Renal cortex interstitium (tissue), 11 donors: ENCODE data around the gene HOXA2. TPM values are rescaled to one million over a fixed set of nuclear protein-coding genes. Genes with fewer than 3 reads are reported as not detected.

Source experiments
- DNase-seq, 11 donors: peaks; one replicate each; pipeline ENCODE4 v3.0.0-alpha.2; 2013; ENCODE audit warnings: low read depth in 9 of 11, low spot score in 4 of 11; ENCODE audit errors: extremely low read depth in 1 of 11
- polyA plus RNA-seq, 3 donors: library from polyadenylated mRNA; unstranded; fragments of 120-200 nt; gene quantifications; one replicate each; pipeline ENCODE4 v1.2.1, GENCODE V29; 2013; ENCODE audit not compliant: insufficient read length in 3 of 3

HOXA2 gene
- polyA plus RNA-seq, 3 donors: 10.8 to 11.1 (median 10.8) TPM

DNA sequence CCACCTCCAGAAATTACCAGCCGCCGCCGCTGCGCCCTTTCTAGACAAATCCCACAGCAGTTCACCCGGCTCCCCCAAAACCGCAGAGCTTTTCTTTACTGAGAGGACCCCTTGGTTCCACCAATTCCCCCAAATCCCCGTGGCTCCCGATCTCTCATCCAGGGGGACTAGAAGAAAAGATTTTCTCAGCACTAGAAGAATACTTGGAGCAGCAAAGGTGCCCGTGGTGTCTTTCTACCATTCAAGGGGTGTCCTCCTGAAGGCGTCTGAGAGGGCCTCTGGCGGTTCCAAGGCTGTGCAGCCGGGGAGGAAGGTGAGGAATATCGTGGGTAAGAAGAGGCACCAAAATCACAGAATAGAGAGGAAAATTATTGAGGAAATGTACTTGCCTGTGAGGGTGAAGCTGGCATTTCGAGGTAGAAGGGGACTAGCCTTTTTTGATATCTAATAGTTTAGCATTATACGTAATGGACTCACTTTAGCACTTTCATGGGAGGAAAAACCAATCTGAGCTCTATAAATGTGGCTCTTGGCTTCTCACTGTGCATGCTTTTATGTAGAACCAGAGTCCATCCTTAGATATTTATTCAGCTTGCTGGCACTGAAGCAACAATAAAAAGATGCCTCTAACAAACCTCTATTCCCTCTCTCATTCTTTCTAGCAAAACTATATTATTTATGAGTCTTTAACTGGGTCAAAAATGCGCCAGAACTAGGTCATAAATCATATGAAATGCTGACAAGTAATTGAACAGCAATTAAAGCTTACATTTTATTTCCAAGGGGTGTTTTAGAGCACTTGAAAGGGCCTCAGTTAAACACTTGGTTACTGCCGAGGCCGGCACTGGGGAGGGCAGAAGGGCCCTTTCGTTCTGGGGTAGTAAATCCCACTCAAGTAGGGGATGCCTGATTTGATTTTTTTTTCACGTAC, 13.8 kb upstream of the HOXA2 start:
- no peak for DNase-seq

DNA sequence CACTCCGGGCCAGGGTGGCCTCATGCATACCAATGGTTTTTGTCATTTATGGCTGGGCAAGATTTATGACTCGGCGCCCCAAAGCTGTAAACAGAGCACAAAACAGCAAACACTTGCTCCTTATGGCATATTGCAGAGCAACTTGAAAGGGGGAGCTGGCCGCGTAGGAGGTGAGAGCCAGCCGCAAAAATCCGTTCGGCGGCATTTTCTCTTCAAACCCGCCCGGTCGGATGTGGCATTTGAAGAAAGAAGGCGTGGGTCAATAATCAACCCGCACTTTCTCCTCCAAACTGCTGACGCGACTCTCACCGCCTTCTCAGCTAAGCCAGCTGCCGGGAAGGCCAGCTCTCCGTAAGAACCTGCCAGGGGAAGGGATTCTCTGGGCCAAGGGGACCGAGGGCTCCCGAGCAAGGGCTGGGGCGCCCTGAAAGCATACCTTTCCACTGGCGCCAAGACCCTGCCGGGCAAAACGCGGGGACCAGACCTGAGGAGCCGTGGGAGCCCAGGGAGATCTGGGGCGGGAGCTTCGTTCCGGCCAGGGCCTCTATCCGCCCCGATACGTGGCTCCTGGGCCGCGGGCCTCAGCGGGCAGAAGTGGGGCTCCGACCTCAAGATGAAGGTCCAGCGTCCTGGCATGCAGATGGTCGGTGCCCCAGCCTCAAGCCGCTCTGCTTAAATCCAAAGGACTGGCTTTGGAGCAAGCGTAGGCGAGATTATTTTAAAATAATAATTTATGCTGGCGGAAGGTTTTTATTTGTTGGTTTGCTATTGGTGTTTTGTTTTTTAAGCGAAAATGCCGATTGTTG, 12.9 kb upstream of the HOXA2 start:
- peak in 5 of 11 donors; percentile 80 to 93 (median 89) for DNase-seq

DNA sequence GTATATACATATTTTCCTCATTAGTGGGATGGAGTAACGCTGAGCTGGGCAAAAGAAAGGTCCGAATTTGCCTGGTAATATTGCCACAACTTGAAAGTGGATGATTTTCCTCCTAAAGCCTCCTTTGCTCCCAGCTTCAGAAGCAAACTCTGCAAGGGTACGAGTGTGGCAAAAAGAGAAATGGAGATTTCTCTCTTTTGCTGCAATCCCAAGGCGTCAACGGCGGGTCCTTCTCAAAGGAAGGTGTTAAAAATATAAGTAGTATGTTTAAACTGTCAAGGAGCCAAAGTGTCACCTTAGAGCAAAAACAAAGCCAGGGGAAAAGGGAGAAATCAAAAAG, 12.4 kb upstream of the HOXA2 start:
- DNase-seq: no peak

DNA sequence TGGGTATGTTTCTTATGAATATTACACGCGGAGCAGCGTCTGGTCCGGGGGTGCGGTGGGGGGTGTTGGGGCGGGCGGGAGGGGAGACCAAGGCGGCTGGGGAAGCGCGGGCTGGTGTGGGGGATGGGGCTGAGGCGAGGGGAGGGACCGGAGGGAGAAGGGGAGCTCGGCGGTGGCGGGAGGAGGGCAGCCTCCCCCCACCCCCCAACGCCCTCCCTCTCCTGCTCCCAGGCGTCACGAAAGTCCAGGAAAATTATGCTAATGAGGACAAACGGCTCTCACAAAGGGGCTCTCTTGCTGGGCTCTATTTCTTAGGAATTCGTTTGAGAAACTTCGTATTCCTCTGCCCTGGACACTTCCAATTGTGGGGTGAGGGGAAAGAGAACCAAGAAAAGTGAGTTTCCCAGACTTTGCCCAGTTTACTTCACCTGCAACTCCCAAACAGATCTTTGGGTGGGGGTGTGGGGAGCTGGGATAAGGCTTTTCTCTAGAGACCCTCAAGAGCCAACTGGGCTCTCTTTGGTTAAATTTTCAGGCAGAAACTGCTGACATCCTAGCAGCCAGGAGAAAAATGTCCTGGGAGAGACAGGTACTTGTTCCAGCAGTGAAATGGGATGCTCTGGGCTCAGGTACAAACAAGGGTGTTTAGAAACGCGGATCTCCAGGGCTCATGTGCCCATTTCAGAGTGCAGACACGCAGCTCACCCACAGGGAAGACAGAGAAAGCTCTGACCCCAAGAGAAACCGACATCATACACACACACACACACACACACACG, 11.7 kb upstream of the HOXA2 start:
- DNase-seq: peak in 1 of 11 donors; percentile 79

DNA sequence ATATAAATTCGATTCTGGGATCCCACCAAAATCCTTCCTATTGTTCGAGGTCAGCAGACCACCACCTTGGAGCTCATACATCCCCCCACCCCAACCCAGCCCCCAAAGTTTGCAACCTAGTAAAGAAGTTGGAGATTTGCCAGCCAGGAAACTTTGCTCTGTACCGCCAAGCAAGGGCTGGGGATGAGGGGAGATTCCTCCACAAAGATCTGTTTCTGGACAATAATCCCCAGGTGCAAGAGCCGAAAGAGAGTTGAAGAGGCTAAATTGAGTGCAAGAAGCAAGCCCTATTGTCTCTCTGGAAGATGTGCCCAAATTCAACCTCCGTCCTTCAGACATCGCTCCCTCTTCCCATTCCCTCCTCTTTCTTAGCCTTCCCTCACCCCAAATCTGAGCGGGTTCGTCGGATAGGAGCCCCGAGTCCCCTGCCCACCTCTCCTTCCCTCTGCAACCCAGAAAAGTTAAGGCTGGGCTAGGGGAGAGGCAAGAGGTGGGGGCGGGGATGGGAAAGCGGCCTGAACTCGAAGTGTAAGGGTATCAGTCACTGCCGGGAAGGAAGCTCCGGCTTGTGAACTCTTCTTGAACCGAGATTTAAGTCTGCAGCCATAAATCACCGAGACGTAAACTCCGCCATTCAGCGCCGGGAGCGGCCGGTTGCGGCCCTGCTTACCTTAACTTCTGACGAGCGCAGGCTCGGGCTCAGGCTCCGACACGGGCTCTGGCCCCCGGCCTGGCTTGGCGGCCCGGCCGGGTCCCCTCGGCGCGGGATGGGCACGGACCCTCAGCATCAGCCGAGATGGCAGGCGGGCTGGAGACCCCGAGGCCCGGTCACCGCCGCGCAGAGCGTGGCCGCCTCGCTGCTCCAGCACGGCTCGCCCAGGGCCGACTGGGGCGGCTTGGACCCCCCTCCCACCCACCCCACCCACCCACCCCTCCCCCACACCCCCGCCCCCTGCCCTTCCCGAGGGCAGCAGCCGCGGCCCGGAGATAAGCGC, 10.8 kb upstream of the HOXA2 start:
- peak in 7 of 11 donors; percentile 86 to 95 (median 91) for DNase-seq

DNA sequence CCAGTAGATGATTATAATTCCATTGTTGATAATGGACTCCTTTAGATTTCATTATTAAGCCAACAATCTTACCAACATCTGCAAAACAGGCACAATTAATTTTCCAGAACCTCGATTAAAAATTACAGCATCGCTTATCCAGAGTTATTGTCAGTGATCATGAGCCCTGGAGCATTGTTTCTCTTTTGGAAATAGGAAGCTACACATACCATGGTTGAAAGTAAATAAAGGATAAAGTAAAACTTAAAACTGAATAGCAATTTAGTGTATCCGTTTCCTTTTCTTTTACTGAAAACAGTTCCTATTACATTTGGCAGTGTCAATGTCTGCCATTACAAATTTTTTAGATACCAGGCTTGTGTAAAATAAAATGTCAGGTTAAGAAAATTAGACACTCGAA, 9.9 kb upstream of the HOXA2 start:
- no peak for DNase-seq

DNA sequence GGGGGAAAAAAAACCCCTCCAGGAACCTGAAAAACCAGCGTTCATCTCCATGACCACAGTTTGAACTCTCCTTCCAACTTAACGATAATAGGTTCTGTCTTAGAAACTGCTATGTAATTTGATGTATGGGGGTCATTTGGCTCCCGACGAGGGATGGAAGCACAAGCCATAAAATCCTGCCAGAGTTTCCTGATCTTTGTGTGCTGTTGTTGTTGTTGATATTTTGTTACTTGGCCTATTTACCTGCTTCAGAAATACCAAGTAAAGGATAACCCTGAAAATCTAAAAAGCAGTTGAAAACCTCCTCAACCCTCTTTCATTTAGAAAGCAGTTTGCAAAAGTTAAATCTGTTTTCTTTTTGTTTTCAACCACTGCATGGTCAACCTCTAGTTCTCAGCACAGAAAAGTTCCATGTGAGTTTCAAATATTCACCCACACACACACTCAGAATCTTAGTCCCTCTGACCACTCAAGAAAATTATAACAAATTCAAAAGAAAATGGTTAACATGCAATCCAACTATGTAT, 9.3 kb upstream of the HOXA2 start:
- no peak for DNase-seq

DNA sequence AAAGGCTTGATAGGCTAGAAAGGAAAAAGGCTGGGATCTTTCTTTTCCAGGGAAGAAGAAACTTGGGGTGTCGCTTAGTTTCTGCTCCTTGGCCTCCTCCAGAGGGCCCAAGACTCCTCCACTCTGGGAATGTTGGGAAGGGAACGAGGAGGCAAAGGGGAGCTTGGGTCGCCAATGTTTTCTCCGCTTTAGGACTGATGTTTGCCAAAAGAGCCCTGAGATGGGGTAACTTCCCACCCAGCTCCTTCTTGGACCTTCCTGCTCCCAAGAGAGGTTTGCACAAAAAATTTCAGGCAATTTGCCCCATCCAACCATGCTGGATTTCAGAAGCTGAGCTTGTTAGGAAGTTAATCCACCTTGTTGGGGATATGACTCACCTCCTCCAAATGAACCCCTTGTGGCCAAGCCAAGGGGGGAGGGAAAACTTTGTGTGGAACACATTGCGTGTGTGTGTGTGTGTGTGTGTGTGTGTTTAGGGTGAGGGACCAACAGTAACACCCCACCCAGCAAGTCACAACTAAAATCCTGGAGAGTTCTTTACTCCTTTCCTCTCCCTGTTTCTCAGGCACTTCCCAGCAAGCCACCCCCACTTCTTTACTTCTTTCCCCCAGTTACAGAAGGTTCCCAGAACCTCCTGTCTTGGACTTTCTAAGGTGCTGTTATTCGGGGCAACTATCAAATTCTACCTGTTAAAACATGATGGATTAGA, 8.7 kb upstream of the HOXA2 start:
- no peak for DNase-seq

DNA sequence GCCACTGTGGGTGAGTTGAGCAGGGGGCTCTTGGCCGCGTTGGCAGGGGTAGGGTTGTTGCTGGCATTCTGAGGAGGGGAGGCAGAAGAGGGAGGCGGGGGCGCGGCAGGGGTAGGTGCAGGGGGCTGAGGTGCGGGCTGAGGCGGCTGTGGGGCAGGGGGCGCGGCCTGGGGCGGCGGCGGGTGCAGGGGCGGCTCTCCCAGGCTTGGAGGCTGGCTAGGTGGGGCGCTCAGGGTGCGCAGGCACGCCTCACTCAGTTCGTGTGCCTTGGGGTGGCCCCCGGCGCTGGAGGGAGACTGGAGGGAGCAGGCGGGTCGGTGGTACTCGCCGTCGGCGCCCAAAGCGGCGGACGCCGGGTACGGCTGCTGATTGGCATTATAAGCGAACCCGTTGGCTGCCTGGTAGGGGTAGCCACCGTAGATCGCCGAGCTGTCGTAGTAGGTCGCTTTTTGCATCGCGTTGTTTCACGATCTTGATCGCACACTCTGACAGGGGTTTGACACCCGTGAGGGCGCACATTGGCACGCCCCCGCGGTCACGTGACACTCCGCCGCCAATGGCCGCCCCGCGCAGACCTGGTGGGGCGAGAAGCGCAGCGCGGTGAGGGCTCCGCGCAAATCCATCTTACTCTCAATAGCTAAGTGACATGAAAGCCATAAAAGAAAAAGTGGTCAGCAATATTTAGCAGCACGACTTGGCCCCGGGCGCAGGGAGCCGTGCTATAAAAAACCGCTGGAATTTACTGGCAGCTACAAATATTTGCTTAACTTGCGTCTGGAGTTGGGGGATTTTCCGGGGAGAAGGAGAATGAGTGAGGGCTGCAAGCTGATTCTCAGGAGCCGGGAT, 7.9 kb upstream of the HOXA2 start:
- DNase-seq: peak in 1 of 11 donors; percentile 77

DNA sequence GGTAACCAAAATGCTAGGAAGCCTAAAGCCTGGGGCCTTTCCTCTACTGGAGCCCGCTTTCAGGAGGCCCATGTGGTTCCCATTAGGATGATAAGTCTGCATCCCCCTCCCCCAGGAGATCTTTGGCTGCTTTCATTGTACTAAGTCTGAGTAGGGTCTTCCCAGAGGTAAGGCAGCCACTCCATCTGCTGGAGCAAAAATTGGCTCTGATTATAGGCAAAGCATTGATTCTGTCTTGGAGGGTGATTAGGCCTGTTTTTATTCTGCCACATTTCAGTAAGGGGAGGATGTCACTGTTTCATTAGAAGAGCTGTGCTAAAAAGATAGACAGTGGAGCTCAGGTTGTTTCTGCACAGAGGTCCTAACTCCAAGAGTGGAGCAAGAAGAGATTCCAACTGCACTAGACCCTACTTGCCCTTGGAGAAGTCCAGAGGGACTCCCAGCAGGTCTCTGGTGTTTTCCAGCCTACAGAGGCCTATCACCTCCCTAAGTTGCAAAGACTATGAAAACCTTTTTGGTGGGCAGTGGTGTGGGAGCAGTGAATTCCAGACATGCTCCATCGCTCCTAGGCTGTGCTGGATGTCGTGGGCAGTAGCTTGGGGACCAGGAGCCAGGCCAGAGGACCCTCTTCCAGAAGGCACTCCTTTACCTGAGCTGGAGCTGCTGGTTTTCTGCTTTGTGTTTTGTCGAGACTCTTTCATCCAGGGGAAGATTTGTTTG, 7.1 kb upstream of the HOXA2 start:
- no peak for DNase-seq

DNA sequence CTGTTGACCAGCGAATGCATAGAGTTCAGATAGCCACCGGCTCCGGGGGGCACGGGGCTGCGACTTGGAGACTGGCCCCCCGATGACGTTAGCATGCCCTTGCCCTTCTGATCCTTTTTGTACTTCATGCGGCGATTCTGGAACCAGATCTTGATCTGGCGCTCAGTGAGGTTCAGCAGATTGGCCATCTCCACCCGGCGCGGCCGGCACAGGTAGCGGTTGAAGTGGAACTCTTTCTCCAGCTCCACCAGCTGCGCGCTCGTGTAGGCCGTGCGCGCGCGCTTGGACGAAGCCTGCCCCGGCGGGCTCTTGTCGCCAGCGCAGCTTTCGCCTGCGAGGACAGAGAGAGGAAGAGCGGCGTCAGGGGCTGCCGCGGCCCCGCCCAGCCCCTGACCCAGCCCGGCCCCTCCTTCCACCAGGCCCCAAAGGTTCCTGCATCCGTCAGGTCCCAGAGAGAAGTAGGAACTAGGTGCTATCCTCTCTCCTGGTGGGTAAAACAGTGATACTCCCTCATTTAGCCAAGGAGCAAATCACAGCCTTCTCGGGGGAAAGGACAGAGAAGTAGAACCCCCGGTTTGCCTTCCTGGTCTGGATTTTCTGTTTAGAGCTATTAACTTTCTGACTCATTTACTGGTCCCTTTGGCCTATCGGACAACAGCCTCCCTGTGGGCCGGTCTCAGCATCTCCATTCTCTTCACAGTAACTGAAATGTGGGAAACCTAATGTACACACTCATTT, 6.1 kb upstream of the HOXA2 start:
- DNase-seq: no peak

DNA sequence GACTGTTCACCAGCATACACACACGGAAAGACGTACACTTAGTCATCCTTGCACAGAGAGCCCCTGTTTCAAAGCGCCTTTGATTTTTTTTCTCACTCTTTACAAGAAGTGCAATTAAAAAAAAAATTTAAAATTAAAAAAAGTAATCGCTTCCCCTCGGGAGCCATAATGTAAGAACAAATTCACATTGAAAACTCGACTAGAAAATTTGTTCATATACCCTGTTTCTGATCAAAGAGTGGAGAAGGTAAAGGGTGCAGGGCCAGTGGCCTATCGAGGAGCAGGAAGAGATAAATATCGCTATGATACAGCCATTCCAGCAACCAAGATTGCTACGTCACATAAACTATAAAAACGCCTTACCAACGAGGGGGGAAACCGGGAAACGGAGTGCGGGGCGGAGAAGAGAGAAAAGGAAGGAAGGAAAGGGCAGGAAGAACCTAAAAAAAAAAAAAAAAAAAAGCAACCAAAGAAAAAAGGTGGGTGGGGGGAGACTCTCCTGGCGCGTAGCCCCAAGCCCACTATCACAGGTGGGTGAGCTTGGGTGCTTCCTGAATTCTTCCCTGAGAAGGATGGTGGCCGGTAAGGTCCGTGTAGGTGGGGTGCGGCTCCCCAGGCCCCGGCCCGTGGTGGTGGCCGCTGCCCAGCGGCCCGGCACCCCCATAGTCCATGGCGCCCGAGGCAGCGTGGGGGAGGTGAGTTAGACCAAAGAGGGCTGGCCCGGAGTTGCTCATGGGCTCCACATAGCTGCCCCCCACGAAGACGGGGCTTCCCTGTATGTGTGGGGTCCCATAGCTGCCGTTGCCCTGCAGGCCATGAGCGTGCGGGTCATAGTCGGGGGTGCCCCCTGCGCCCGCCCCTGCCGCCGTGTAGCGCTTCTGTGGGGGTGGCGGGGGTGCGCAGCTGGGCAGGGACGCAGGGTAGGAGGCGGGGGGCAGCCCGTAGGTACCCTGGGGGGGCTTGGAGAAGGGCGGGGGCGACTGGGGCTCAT, 5.2 kb upstream of the HOXA2 start:
- peak in 1 of 11 donors; percentile 6 for DNase-seq

DNA sequence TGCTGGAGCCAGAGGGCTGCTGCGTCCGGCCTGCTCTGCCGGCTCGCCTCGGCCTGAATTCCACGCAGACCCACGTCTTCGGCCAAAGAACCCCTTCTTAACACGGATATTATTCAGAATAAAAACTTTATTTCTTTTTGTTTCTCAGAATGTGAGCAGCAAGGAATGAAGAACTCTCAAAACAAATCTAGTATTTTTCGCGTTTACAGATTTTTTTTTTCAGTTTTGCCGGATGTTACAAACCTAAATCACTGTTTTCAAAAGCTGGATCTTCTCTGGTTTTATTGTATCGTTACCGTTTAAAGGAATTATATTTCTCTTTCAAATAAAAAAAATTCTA, 4.4 kb upstream of the HOXA2 start:
- no peak for DNase-seq

DNA sequence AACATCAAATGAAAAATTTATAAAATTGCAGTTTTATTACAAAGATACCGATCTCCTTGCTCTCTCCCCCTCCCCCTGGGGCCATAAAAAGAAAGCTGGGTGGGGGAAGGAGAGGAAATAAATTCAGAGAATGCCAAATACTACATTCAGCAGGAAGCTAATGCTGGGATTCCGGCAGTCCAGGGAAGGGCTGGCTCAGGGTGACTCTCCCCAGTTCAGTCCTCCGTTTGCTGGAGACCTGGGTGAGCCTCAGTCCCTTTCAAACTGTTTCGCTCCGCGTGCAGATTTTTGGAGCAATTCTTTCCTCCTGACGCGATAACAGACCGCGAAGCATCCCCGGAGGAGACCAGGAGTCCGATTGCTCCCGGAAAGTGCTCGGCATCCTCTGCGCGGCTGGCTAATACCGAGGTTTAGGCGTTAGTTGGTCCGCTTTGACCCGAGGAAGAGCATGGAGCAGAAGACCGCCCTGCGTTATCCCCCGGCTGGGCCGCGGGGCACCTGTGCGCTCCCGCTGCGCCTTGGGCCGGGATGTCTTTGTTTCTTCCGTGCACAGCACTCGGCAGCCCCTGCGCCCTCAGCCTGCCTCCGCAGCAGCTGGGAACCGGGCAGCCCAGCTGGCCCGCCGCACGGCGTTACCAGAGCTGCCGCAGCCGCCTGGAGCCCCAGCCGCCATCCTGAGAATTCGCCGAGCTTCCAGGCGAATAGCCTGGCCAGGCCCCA, 3.9 kb upstream of the HOXA2 start:
- peak in 4 of 11 donors; percentile 30 to 45 (median 38) for DNase-seq
